ENCODE measurements around the gene PDE6D.

PDE6D gene

GRCh38 chr2:231692847-231693246 lies 88.2 kb downstream of the PDE6D start:
- H3K9me3 ChIP-seq (ENCODE audit: insufficient read depth, low read depth, low read length), result no peaks in the 10 kb centered on the region
- H3K79me2 ChIP-seq (ENCODE audit: insufficient read depth, low read length), result peaks cover 6% of the 10 kb centered on the region
- H3K9ac ChIP-seq (ENCODE audit: low read depth, low read length, poor library complexity, severe bottlenecking), result no peak overlapping the region
- H4K20me1 ChIP-seq (ENCODE audit: insufficient read depth, low read length, poor library complexity, severe bottlenecking), result no peaks in the 10 kb centered on the region
- no peak overlapping the region for H2AFZ ChIP-seq (ENCODE audit: low read length)
- H3K27me3 ChIP-seq (ENCODE audit: insufficient read depth, low read length, poor library complexity, severe bottlenecking), result no peaks in the 10 kb centered on the region
- H3K36me3 ChIP-seq (ENCODE audit: insufficient read depth, low read length), result no peaks in the 10 kb centered on the region
- no peaks in the 10 kb centered on the region for H3F3A ChIP-seq (ENCODE audit: low read depth)
- no peak overlapping the region for H3K4me2 ChIP-seq (ENCODE audit: low read depth, low read length, poor library complexity, severe bottlenecking)
- TF ChIP-seq, protein P1, sequence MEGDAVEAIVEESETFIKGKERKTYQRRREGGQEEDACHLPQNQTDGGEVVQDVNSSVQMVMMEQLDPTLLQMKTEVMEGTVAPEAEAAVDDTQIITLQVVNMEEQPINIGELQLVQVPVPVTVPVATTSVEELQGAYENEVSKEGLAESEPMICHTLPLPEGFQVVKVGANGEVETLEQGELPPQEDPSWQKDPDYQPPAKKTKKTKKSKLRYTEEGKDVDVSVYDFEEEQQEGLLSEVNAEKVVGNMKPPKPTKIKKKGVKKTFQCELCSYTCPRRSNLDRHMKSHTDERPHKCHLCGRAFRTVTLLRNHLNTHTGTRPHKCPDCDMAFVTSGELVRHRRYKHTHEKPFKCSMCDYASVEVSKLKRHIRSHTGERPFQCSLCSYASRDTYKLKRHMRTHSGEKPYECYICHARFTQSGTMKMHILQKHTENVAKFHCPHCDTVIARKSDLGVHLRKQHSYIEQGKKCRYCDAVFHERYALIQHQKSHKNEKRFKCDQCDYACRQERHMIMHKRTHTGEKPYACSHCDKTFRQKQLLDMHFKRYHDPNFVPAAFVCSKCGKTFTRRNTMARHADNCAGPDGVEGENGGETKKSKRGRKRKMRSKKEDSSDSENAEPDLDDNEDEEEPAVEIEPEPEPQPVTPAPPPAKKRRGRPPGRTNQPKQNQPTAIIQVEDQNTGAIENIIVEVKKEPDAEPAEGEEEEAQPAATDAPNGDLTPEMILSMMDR (conservative IDR thresholded peaks at IDR 0.05; ENCODE audit: low read length), result peak; percentile 19; the same call in 1 of the 2 replicates
- no peak for TF ChIP-seq EZH2phosphoT487 (IDR thresholded peaks at IDR 0.05; ENCODE audit: borderline replicate concordance)
- H3K4me1 ChIP-seq (ENCODE audit: insufficient read depth, low read length, poor library complexity, severe bottlenecking), result no peaks in the 10 kb centered on the region
- no peak overlapping the region for H3K4me3 ChIP-seq (ENCODE audit: low read length, poor library complexity, severe bottlenecking)
- H3K9me2 ChIP-seq (replicated peaks; ENCODE audit: low read depth, low read length), result no peaks in the 10 kb centered on the region

DNA sequence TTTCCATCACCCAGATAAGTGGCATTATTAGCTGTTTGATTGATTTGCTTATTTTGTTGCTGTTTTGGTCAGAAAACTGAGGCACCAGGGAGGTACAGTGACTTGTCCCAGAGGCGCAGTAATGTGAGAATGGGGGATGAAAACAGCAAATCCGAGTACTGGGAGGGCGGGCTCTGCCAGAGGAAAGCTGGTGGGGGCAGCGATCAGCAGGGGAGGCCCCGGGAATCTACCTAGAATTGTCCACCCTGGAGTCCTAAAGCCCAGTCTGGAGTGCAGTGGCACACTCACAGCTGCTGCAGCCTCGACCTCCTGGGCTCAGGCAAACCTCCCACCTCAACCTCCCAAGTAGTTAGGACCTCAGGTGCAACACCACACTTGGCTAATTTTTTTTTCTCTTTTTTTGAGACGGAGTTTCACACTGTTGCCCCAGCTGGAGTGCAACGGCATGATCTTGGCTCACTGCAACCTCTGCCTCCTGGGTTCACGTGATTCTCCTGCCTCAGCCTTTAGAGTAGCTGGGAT lies 89.8 kb downstream of the PDE6D start:
- H3K4me2 ChIP-seq (ENCODE audit: low read depth, low read length, poor library complexity, severe bottlenecking), result no peak overlapping the region
- no peak overlapping the region for H3K9ac ChIP-seq (ENCODE audit: low read depth, low read length, poor library complexity, severe bottlenecking)
- H3K36me3 ChIP-seq (ENCODE audit: insufficient read depth, low read length), result no peaks in the 10 kb centered on the region

GRCh38 chr2:231689124-231689893 lies 91.8 kb downstream of the PDE6D start:
- H3K4me3 ChIP-seq (ENCODE audit: low read length, poor library complexity, severe bottlenecking), result no peak overlapping the region
- H3K36me3 ChIP-seq (ENCODE audit: insufficient read depth, low read length), result no peaks in the 10 kb centered on the region
- H3K4me2 ChIP-seq (ENCODE audit: low read depth, low read length, poor library complexity, severe bottlenecking), result no peak overlapping the region
- peaks cover 30% of the 10 kb centered on the region for H3K79me2 ChIP-seq (ENCODE audit: insufficient read depth, low read length)
- H3K9me3 ChIP-seq (ENCODE audit: insufficient read depth, low read depth, low read length), result no peaks in the 10 kb centered on the region
- no peak for TF ChIP-seq EZH2phosphoT487 (IDR thresholded peaks at IDR 0.05; ENCODE audit: borderline replicate concordance)
- TF ChIP-seq, protein P1 (conservative IDR thresholded peaks at IDR 0.05; ENCODE audit: low read length), result no peak
- no peaks in the 10 kb centered on the region for H3K9me2 ChIP-seq (replicated peaks; ENCODE audit: low read depth, low read length)
- no peak overlapping the region for H2AFZ ChIP-seq (ENCODE audit: low read length)
- no peaks in the 10 kb centered on the region for H3F3A ChIP-seq (ENCODE audit: low read depth)
- no peaks in the 10 kb centered on the region for H3K27me3 ChIP-seq (ENCODE audit: insufficient read depth, low read length, poor library complexity, severe bottlenecking)
- no peaks in the 10 kb centered on the region for H4K20me1 ChIP-seq (ENCODE audit: insufficient read depth, low read length, poor library complexity, severe bottlenecking)
- H3K9ac ChIP-seq (ENCODE audit: low read depth, low read length, poor library complexity, severe bottlenecking), result no peak overlapping the region
- peaks cover 10% of the 10 kb centered on the region for H3K4me1 ChIP-seq (ENCODE audit: insufficient read depth, low read length, poor library complexity, severe bottlenecking)

More for the DNA sequence above, 89.8 kb downstream of the PDE6D start:
- no peaks in the 10 kb centered on the region for H3K9me3 ChIP-seq (ENCODE audit: insufficient read depth, low read depth, low read length)
- H4K20me1 ChIP-seq (ENCODE audit: insufficient read depth, low read length, poor library complexity, severe bottlenecking), result no peaks in the 10 kb centered on the region
- H3K27me3 ChIP-seq (ENCODE audit: insufficient read depth, low read length, poor library complexity, severe bottlenecking), result no peaks in the 10 kb centered on the region
- peaks cover 20% of the 10 kb centered on the region for H3K79me2 ChIP-seq (ENCODE audit: insufficient read depth, low read length)
- no peaks in the 10 kb centered on the region for H3F3A ChIP-seq (ENCODE audit: low read depth)
- no peak overlapping the region for H2AFZ ChIP-seq (ENCODE audit: low read length)
- H3K4me1 ChIP-seq (ENCODE audit: insufficient read depth, low read length, poor library complexity, severe bottlenecking), result peaks cover 5% of the 10 kb centered on the region
- no peak overlapping the region for H3K4me3 ChIP-seq (ENCODE audit: low read length, poor library complexity, severe bottlenecking)
- TF ChIP-seq EZH2phosphoT487 (IDR thresholded peaks at IDR 0.05; ENCODE audit: borderline replicate concordance), result no peak
- TF ChIP-seq, protein P1 (conservative IDR thresholded peaks at IDR 0.05; ENCODE audit: low read length), result no peak
- no peaks in the 10 kb centered on the region for H3K9me2 ChIP-seq (replicated peaks; ENCODE audit: low read depth, low read length)

Measured in Loucy (cell line).